SK-MEL-5 (cell line): ENCODE measurements around the gene NLE1. TPM values are rescaled to one million over a fixed set of nuclear protein-coding genes. Genes with fewer than 3 reads are reported as not detected.
"Not testable (repeated sequence)": the region's sequence is repeated elsewhere in the genome, so short reads cannot be mapped to it uniquely, and the experiment has no call there.

ENCODE experiments used
- DNase-seq: peaks from one replicate; pipeline ENCODE4 v3.0.0-alpha.2; 2016; ENCODE audit warnings: low read depth, low spot score
- in situ Hi-C: cut with HindIII; loops from 2 replicates; pipeline ENCODE4 v1.10.0; 2016; ENCODE audit warnings: low sequenced_read_pairs, high pct_unique_total_duplicates, low pct_unique_long_range_greater_than_20kb
- total RNA-seq: library from RNA; depleted of rRNA; stranded (reverse); fragments of >200 nt; shearing (Covaris generic); gene quantifications from 2 replicates; pipeline ENCODE4 v1.2.3, GENCODE V29; 2014

The NLE1 gene
- total RNA-seq, 1 experiment from 2014 or later: 27.4 TPM

GRCh38 chr17:35142467-35142796, 329 bp upstream of the NLE1 start:
- DNase-seq: no peak
- in situ Hi-C loops: no loop called here

GRCh38 chr17:35138218-35138617, 3.9 kb downstream of the NLE1 start:
- DNase-seq: no peak
- in situ Hi-C loops: no loop called here

- DNase-seq: no peak
- in situ Hi-C loops: no loop called here
Measured at GRCh38 chr17:35135322-35135721, 6.8 kb downstream of the NLE1 start.

- no peak for DNase-seq
- in situ Hi-C loops: no loop called here
Measured at GRCh38 chr17:35132816-35133550, 9.1 kb downstream of the NLE1 start.

- DNase-seq: no peak
- in situ Hi-C loops: no loop called here
Measured at GRCh38 chr17:35132099-35132498, 10.0 kb downstream of the NLE1 start.

GRCh38 chr17:35130392-35130791, 11.7 kb downstream of the NLE1 start:
- DNase-seq: no peak
- in situ Hi-C loops: no loop called here

- no peak for DNase-seq
- in situ Hi-C loops: no loop called here
Measured at GRCh38 chr17:35129973-35130351, 12.1 kb downstream of the NLE1 start.

- in situ Hi-C loops: no loop called here
- no peak for DNase-seq
Measured at GRCh38 chr17:35129154-35129972, 12.7 kb downstream of the NLE1 start.

- no peak for DNase-seq
- in situ Hi-C loops: no loop called here
Measured at GRCh38 chr17:35127751-35128514, 14.2 kb downstream of the NLE1 start.

GRCh38 chr17:35121315-35121714, 20.8 kb downstream of the NLE1 start, which contains the start of gene FNDC8:
Gene FNDC8 (plus strand): TSS chr17:35121615. CDS start chr17:35121694, 79 bp downstream.
- in situ Hi-C loops: no loop called here
- no peak for DNase-seq

GRCh38 chr17:35119370-35120165, 22.5 kb downstream of the NLE1 start, which contains the start of gene RAD51D:
Gene RAD51D (minus strand): TSS chr17:35119860. CDS start chr17:35119613, 247 bp downstream.
- DNase-seq: peak; percentile 69
- in situ Hi-C loops: no loop called here

GRCh38 chr17:35117984-35118383, 24.1 kb downstream of the NLE1 start:
- in situ Hi-C loops: no loop called here
- peak; percentile 65 for DNase-seq

- in situ Hi-C loops: no loop called here
- no peak for DNase-seq
Measured at GRCh38 chr17:35116845-35117244, 25.3 kb downstream of the NLE1 start.

GRCh38 chr17:35110791-35111190, 31.3 kb downstream of the NLE1 start:
- in situ Hi-C loops, DNase-seq: not testable (repeated sequence)

- in situ Hi-C loops: no loop called here
- no peak for DNase-seq
Measured at GRCh38 chr17:35104844-35105450, 37.2 kb downstream of the NLE1 start.

- DNase-seq: no peak
- in situ Hi-C loops: no loop called here
Measured at GRCh38 chr17:35103271-35103670, 38.8 kb downstream of the NLE1 start.

- DNase-seq: no peak
- in situ Hi-C loops: no loop called here
Measured at GRCh38 chr17:35101725-35102124, 40.4 kb downstream of the NLE1 start.
